ENCODE data around the gene KIAA0930.
A peak's percentile ranks its signal among the peaks of the same experiment; 100 is the strongest.

The KIAA0930 gene

GRCh38 chr22:45237065-45237990 lies 3.4 kb downstream of the KIAA0930 start:
- no peak for DNase-seq (ENCODE audit: low read depth)

GRCh38 chr22:45235851-45236342 lies 4.8 kb downstream of the KIAA0930 start:
- no peak for DNase-seq (ENCODE audit: low read depth)

DNA sequence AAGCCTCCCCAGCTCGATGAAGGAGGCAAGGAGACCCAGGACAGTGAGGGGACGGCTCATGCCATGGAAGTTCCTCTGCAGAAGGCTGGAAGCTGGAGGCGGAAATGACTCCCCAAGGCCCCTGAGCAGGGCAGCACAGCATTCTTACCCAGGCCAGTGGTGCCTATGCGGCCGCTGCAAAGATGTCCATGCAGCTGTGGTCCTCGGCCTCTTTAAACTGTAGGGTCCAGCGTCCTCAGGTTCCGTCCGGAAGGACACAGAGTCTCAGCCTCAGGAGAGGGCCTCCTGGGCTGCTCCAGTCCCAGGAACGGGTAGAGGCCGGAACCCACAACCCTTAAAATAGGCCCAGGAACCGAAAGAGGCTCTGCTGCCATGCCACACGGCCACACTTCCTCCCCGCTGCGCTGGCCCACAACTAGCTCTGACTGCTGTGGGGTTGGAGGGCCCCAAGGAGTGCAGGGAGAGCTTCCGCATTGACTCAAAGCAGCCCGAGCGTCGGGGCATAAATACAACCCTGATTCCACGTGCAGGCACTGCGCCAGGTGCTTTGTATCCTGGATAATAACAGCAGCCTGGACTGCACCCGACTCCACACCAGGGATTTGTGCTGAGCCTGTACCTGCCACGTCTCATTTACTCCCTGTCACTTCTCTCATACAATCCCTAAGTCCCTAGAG lies 5.5 kb downstream of the KIAA0930 start:
- DNase-seq (ENCODE audit: low read depth) = no peak

DNA sequence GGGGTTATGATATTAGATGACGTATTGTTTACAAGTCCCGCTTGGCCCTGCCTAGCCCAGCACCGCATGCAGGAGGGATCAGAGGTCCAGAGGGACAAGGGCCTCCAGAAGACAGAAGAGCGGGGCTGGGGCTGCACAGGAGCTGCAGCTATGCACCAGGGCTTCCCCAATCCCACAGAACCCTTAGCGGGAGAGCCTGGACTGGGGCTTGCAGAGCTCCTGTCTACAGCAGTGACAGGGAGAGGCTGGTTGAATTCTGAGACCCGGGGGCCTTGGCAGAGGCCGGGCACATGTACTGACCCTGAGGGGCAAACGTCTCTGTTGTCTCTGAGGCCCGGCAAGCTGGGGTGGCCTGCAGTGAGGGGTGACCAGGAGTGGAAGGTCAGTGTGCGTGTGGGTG lies 6.9 kb downstream of the KIAA0930 start:
- no peak for DNase-seq (ENCODE audit: low read depth)

- no peak for DNase-seq (ENCODE audit: low read depth)
Measured at GRCh38 chr22:45233386-45233785, 7.3 kb downstream of the KIAA0930 start.

- DNase-seq (ENCODE audit: low read depth) = no peak
Measured at GRCh38 chr22:45231293-45231692, 9.4 kb downstream of the KIAA0930 start.

DNA sequence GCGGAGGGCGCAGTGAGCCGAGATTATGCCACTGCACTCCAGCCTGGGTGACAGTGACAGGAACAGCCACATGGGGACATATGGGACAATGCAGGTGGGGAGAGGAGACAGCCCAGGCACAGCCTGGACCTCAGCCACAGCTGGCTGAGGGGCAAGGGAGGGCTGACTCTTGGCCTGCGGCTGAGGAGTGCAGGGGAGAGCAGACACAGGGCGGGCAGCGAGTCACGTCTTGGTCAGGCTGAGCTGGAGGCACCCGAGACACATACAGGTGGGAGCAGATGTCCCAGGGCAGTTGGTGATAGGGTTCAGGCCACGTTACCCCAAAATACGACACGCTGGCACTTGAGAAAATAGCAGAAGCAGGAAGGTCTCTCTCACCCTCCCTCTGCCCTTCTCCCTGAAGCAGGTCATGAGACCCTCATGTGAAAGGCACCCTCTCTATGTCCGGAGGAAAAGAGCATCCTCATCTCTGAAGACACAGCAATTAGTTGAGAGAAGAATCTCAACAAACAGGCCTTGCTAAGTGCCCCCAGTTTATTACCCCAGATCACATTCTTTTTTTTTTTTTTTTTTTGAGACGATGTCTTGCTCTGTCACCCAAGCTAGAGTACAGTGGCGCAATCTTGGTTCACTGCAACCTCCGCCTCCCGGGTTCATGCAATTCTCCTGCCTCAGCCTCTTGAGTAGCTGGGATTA lies 10.5 kb downstream of the KIAA0930 start:
- no peak for DNase-seq (ENCODE audit: low read depth)

GRCh38 chr22:45229181-45229580 lies 11.5 kb downstream of the KIAA0930 start:
- DNase-seq (ENCODE audit: low read depth) = no peak

DNA sequence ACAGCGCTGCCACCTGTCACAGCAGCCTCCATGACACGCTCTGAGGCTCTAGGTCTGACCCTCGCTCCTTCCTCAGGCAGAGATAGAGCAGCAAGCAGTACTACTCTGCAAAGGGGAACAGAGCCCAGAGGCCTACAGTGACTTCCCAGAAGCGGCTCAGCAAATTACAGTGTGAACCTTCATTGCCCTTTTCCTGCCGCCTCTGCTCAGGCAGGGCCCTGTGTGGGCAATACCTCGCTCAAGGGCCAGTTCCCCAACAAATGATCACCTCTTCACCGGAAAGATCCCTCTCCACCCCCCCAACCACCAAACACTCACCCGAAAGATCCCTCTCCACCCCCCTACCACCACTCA lies 12.3 kb downstream of the KIAA0930 start:
- DNase-seq (ENCODE audit: low read depth) = no peak

GRCh38 chr22:45227645-45228400 lies 12.9 kb downstream of the KIAA0930 start:
- no peak for DNase-seq (ENCODE audit: low read depth)

DNA sequence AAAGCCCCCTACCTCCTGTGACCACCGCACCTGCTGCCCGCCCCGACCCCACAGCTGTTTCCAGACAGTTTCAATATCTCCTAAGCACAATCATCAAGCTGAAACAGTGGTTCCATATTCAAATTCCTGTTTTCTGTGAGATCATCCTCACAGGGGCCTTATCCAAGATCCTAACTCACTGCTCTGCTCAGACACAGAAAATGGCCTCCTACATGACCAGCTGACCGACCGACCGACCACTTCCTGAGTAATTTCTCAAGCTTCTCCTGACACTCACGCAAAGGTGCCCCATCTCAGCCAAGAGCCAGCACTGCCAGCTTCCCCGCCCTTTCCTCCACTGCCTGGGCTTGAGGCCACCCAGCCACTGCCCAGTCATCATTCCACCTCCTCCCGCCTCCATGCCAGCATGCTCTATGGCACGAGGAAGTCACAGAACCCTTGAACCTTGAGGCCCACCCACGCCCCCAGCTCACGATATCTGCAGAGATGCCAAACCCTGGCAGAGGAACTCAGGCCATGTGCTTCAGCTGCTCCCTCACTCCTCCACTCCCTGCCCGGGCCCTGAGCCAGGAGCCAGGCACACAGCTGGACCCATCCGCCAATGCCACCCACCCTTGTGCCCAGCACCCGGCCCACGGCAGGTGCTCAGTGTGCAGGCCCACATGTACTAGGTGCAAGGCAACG lies 14.0 kb downstream of the KIAA0930 start:
- DNase-seq (ENCODE audit: low read depth) = no peak

GRCh38 chr22:45225732-45226502 lies 14.8 kb downstream of the KIAA0930 start:
- DNase-seq (ENCODE audit: low read depth) = no peak

DNA sequence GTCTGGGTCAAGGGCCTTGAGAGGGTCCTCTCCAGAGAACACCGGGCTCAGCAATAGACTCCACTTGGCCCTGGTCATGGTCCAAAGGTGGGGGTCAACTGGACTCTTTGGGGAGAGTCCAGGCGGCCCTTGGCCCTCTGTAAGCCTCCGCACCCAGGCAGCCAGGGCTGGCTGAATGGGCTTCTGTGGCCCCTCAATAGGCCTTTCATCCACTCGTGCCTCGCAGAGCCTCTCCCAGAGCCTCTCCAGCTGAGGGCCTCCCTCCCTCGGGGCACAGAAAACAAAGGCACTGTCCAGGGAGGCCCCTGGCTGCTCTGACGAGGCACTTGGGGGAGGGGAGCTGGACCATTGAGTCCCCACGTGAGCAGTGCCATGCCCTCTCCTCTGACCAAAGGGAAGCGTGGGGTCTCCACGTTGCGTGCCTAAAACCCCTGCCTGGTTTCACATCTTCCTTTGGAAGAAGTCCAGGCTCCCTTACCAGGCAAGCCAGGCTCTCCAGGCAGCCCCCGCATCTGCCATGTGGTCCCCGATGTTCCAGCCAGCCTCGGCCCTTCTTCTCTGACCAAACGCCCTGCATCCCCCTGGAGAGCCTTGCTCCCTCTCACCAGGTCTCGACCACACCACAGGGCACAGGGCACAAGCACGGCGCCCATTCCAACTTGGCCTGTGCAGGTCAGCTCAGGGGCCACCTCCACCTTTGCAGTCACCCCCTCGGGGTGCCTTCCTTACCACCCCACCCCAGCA lies 15.5 kb downstream of the KIAA0930 start:
- no peak for DNase-seq (ENCODE audit: low read depth)

DNA sequence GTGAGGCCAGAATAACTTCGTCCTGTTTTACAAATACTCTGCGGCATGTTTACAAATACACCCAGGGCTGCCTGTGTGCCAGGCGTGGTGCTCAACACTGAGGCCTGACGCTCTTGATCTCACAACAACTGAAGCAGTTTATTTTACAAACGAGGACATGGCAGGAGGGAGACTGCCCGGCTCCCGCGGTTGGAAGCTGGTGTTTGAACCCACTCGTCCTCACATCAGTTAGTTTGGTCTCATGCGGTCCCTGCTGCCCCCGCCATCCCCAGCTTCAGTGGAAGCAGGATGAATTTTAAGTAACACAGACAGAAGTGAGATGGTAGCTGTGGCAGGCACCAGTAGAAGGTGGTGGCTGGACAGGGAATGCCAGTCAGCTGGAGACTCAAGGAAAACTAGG lies 16.4 kb downstream of the KIAA0930 start:
- DNase-seq (ENCODE audit: low read depth) = no peak

GRCh38 chr22:45223304-45224117 lies 17.2 kb downstream of the KIAA0930 start:
- no peak for DNase-seq (ENCODE audit: low read depth)

DNA sequence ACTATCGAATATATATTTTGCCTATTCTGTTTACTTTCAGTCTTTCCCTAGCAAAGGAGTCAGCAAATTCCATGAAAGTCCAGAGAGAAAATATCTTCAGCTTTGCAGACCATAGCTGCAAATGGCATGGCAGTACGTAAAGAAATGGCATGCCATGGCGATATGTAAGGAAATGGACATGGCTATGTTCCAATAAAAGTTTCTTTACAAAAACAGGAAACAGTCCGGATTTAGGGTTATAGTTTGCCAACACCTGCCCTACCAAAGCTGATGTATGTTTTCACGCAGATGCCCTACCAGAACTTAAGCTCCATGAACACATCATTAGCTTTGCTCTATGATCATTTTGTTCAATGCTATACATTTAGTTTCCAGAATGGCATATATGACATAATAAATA lies 19.5 kb downstream of the KIAA0930 start:
- DNase-seq (ENCODE audit: low read depth) = no peak

GRCh38 chr22:45218976-45219375 lies 21.7 kb downstream of the KIAA0930 start:
- DNase-seq (ENCODE audit: low read depth) = peak; percentile 15

GRCh38 chr22:45217806-45218205 lies 22.9 kb downstream of the KIAA0930 start:
- DNase-seq (ENCODE audit: low read depth) = no peak

GRCh38 chr22:45217345-45217744 lies 23.3 kb downstream of the KIAA0930 start:
- no peak for DNase-seq (ENCODE audit: low read depth)
